Erythroblast (primary cell): ENCODE measurements around the gene XRCC3.

Experiments used
- DNase-seq, 2 experiments: peaks; one replicate each; lab custom pipeline; 2025; lab: John Stamatoyannopoulos, UW
- GATA1 ChIP-seq: IDR thresholded peaks from 2 replicates; pipeline ENCODE4 v1.6.1; 2011; ENCODE audit warnings: low read depth, mild to moderate bottlenecking, control low read depth, low read length, moderate library complexity
- POLR2A ChIP-seq: IDR thresholded peaks from 2 replicates; pipeline ENCODE4 v1.6.1; 2011; ENCODE audit warnings: mild to moderate bottlenecking, low read length

The XRCC3 gene

GRCh38 chr14:103715052-103716000 lies at the start of gene XRCC3, which contains the start of gene ZFYVE21:
XRCC3 (minus strand) TSS chr14:103715451; CDS start chr14:103711087, 4,364 bp downstream.
ZFYVE21 (plus strand) TSS chr14:103715810; CDS start chr14:103715842, 32 bp downstream.
- peak; percentile 91 for TF ChIP-seq POLR2A
- TF ChIP-seq GATA1: no peak
- DNase-seq: peak; percentile 100

- TF ChIP-seq GATA1 (no peak), POLR2A (no peak)
- no peak for DNase-seq
Measured at GRCh38 chr14:103763730-103764488, 48.7 kb upstream of the XRCC3 start.

GRCh38 chr14:103762541-103762940 lies 47.3 kb upstream of the XRCC3 start:
- no peak for DNase-seq
- TF ChIP-seq POLR2A (no peak), GATA1 (no peak)

GRCh38 chr14:103762036-103762435 lies 46.8 kb upstream of the XRCC3 start:
- no peak for DNase-seq
- no peak for TF ChIP-seq POLR2A
- no peak for TF ChIP-seq GATA1

- TF ChIP-seq POLR2A (no peak), GATA1 (no peak)
- no peak for DNase-seq
Measured at GRCh38 chr14:103758059-103758776, 43.0 kb upstream of the XRCC3 start.

GRCh38 chr14:103755060-103755459 lies 39.8 kb upstream of the XRCC3 start:
- TF ChIP-seq GATA1: no peak
- TF ChIP-seq POLR2A: no peak

GRCh38 chr14:103753774-103754173 lies 38.5 kb upstream of the XRCC3 start:
- DNase-seq: no peak
- TF ChIP-seq GATA1: no peak
- TF ChIP-seq POLR2A: no peak

More at GRCh38 chr14:103755060-103755459, 39.8 kb upstream of the XRCC3 start:
- DNase-seq: no peak

GRCh38 chr14:103749860-103750259 lies 34.6 kb upstream of the XRCC3 start:
- no peak for TF ChIP-seq GATA1
- TF ChIP-seq POLR2A: no peak

GRCh38 chr14:103749452-103749851 lies 34.2 kb upstream of the XRCC3 start:
- no peak for DNase-seq
- TF ChIP-seq POLR2A: no peak
- no peak for TF ChIP-seq GATA1

More at GRCh38 chr14:103749860-103750259, 34.6 kb upstream of the XRCC3 start:
- peak; percentile 40 to 62 for DNase-seq

- TF ChIP-seq GATA1 (no peak), POLR2A (no peak)
- DNase-seq: no peak
Measured at GRCh38 chr14:103748534-103748857, 33.2 kb upstream of the XRCC3 start.

GRCh38 chr14:103746701-103747100 lies 31.4 kb upstream of the XRCC3 start:
- no peak for DNase-seq
- TF ChIP-seq GATA1 (no peak), POLR2A (no peak)

- no peak for DNase-seq
- TF ChIP-seq GATA1 (no peak), POLR2A (no peak)
Measured at GRCh38 chr14:103745424-103745823, 30.2 kb upstream of the XRCC3 start.

GRCh38 chr14:103744621-103745395 lies 29.6 kb upstream of the XRCC3 start:
- DNase-seq: no peak
- TF ChIP-seq GATA1 (no peak), POLR2A (no peak)
